GM20000 (cell line): ENCODE results near the gene ATP5PO.

Experiments used
- DNase-seq: peaks from one replicate; pipeline ENCODE4 v3.0.0; 2012; ENCODE audit warnings: low spot score
- TF ChIP-seq, protein P1 (sequence below): IDR thresholded peaks from 2 replicates; pipeline ENCODE4 v1.5.1; 2012; ENCODE audit warnings: mild to moderate bottlenecking, control low read depth; ENCODE audit errors: extremely low read depth, missing control alignments

ATP5PO gene

DNA sequence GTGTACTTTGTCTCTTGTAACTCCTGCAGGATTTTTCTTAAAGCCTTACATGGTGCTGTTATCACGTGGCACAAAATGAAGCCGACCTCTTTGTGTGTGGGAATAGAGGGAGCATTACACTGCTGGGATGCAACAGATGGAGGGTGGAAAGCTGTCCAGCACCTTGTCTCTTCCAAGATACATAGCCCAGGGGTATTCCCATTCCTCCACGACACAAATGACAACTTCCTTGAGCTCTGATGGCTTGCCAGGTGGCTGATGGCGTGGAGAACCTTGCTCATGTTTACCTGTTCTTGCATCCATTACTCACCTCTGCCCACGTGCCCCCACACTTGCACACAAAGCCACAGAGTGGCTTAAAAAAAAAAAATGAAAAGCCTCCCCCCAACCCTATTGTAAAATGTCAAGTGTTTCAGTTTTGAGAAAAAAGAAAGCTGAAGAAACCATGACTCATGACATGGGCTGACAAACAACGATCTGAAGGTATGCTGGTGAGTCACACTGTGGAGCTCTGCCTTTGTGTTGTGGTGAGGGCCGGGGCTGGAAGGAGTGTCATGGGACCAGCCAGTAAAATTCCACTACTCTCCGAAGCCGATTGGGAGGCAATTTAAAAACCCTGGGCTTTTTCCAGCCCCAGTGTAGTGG lies 32.0 kb upstream of the ATP5PO start:
- DNase-seq: peak; percentile 73
- TF ChIP-seq, protein P1, sequence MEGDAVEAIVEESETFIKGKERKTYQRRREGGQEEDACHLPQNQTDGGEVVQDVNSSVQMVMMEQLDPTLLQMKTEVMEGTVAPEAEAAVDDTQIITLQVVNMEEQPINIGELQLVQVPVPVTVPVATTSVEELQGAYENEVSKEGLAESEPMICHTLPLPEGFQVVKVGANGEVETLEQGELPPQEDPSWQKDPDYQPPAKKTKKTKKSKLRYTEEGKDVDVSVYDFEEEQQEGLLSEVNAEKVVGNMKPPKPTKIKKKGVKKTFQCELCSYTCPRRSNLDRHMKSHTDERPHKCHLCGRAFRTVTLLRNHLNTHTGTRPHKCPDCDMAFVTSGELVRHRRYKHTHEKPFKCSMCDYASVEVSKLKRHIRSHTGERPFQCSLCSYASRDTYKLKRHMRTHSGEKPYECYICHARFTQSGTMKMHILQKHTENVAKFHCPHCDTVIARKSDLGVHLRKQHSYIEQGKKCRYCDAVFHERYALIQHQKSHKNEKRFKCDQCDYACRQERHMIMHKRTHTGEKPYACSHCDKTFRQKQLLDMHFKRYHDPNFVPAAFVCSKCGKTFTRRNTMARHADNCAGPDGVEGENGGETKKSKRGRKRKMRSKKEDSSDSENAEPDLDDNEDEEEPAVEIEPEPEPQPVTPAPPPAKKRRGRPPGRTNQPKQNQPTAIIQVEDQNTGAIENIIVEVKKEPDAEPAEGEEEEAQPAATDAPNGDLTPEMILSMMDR: no peak

DNA sequence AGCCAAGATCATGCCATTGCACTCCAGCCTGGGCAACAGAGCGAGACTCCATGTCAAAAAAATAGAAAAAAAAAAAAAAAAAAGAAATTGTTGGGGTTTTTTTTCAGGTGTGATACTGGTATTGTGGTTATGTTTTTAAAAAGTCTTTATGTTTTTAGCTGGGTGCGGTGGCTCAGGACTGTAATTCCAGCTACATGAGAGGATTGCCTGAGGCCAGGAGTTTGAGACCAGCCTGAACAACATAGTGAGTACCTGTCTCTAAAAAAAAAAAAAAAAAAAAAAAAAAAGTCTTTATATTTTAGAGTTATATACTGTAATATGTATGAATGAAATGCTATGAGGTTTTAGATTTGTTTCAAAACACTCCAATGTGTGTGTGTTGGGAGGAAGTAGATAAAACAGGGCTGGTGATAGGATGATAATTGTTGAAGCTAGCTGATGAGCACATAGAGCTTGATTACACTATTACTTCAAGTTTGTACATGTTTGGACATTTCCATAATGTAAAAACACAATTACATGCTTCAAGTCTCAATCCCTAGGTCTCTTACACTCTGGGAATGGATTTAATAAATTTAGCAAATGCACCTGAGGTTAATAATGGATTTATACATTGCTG lies 30.2 kb upstream of the ATP5PO start:
- no peak for DNase-seq
- TF ChIP-seq, protein P1: no peak

DNA sequence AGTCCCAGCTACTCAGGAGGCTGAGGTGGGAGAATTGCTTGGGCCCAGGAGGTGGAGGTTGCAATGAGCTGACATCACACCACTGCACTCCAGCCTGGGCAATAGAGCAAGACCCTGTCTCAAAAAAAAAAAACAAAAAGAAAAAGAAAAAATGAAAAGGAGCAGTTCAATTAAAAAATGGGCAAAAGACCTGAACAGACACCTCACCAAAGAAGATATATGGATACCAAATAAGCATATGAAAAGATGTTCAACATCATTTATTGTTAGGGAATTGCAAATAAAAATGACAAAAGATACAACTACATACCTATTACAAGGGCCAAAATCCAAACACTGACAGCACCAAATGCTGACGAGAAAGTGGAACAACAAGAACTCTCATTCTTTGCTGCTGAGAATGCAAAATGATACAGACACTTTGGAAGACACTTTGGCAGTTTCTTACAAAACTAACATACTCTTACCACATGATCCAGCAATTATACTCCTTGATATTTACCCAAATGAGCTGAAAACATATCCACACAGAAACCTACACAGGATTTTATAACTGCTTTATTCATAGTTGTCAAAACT lies 28.7 kb upstream of the ATP5PO start:
- TF ChIP-seq, protein P1: no peak
- DNase-seq: no peak

DNA sequence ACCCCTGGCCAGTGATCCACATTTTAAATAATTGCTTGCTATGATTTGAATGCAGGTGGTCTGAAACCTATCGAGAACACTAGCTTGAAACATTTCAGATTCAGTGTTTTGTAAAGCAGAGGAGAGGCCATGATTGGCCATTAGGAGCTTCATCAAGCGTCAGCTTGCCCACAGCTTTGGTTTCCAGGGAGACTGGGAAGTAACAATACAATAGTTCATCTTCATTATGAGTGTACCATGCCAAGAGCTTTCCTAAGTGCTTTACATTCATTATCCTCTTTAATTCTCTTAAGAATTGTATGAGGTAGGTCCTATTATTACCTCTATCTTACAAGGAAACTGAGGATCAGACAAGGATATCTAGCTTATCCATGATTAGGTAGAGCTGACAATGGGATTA lies 27.7 kb upstream of the ATP5PO start:
- DNase-seq: no peak
- TF ChIP-seq, protein P1: no peak

DNA sequence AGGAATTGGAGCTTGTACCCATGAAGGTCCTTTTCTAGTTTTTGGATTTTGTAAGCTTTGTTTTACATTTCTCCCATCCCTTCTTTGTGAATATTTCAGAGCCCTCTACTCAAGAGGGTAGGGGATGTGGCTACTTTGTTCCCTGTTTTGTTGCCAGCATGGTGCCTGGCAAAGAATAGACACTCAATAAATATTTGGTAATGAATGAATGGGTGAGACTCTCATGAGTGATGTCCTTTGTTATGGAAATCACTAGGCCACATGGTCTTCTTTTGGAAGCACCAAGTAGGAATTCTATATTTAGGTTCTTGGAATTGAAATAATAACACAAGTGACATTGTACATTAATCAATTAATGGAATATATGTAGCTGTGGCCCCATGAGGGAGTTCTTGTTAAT lies 26.8 kb upstream of the ATP5PO start:
- no peak for DNase-seq

DNA sequence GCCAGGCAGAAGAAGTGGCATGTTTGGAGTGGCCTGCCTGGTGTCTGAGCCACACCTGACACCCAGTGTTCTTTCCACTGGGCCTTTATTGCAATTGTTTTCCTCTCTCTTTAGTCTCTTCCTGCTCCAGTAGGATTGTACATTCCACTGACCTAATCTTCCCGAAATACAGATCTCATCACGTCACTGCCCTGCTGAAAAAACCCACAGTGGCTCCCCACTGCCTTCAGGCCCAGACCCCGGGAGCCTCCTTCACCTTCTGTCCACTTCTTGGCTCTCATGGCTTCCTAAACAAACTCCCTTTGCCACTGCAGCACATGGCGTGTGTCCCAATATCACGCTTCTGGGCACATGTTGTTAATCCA lies 25.3 kb upstream of the ATP5PO start:
- DNase-seq: no peak

More for the DNA sequence above, 26.8 kb upstream of the ATP5PO start:
- TF ChIP-seq, protein P1: no peak

DNA sequence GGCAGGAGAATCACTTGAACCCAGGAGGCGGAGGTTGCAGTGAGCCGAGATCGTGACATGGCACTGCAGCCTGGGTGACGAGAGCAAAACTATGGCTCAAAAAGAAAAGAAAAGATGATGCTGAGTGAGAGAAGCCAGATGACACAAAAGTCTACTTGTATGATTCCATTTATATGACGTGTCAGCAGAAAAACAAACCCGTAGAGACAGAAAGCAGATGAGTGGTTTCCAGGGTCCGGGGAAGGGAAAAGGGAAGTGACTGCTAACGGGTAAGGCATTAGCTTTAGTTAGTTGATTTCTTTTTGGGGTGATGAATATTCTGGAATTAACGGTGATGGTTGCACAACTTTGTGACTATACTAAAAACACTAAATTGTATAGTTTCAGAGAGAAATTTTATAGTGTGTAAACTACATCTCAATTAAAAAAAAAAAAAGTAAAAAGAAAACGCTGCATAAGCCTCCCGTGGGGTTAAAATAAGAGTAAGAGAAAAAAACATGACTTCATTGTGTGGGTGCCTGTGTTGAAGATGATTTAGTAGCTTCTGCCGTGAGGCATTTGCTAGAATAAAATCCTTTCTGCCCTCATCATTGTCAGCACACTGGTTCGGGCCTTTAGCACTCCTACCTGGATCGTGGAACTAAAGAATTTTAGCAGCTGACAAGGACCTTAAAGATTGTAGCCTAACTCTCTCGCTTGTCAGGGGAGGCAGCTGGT lies 24.7 kb upstream of the ATP5PO start:
- TF ChIP-seq, protein P1: no peak
- DNase-seq: no peak

More for the DNA sequence above, 25.3 kb upstream of the ATP5PO start:
- TF ChIP-seq, protein P1: no peak
